ENCODE data around the gene DGKQ.

The DGKQ gene

DNA sequence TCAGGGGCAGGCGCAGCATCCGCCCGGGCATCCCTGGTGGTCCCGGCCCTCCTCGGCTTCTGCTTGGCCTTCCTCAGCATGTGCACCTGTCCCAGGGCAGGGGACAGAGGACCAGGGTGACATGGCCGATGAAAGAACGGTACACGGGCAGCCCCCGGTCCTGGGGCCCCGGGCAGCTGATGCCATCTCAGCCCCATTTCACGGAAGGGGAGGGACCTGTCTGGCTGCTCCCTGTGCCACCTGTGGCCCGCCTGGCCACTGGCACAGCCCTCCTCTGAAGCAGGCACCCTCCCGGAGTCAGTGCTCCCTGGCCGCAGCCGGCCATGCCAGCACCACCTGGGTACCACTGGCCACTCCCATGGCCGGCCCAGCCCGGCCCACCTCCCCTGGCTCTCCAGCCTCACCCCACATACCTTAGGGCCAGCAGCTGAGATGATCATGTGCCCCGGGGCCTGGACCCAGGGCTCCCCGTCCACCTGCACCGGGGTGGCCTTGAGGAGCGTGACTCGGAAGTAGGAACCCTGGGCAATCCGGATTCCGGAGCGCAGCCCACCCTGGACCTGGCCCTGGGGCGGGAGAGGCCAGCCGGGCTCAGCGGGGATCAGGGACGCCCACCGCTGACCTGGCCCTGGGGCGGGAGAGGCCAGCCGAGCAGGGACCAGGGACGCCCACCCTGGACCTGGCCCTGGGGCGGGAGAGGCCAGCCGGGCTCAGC is 12.6 kb downstream of the DGKQ start:
- DNase-seq, result no peak

- no peak for DNase-seq
These were observed 13.2 kb downstream of the DGKQ start for GRCh38 chr4:960140-960635.

- no peak for DNase-seq
These were observed 13.8 kb downstream of the DGKQ start for GRCh38 chr4:959338-960139.

- no peak for DNase-seq
These were observed 14.6 kb downstream of the DGKQ start for GRCh38 chr4:958696-959337.

GRCh38 chr4:958314-958665 is 15.1 kb downstream of the DGKQ start:
- DNase-seq, result no peak

DNA sequence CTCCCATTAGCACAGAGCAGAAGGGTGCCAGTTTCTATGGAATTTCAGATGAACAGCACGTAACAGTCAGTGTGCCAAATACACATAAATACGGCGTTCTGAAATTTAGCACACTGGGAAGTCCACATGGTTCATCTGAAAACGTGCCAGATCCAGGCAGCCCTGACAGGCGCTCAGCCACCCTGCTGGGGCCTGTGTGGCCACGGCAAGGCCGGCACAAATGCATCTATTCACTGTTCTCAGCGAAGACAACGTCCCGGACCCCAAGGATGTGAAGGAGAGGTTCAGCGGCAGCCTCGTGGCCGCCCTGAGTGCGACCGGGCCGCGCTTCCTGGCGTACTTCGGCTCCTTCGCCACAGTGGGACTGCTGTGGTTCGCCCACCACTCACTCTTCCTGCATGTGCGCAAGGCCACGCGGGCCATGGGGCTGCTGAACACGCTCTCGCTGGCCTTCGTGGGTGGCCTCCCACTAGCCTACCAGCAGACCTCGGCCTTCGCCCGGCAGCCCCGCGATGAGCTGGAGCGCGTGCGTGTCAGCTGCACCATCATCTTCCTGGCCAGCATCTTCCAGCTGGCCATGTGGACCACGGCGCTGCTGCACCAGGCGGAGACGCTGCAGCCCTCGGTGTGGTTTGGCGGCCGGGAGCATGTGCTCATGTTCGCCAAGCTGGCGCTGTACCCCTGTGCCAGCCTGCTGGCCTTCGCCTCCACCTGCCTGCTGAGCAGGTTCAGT is 15.6 kb downstream of the DGKQ start:
- DNase-seq, result no peak

- no peak for DNase-seq
These were observed 16.2 kb downstream of the DGKQ start for GRCh38 chr4:957231-957580.

DNA sequence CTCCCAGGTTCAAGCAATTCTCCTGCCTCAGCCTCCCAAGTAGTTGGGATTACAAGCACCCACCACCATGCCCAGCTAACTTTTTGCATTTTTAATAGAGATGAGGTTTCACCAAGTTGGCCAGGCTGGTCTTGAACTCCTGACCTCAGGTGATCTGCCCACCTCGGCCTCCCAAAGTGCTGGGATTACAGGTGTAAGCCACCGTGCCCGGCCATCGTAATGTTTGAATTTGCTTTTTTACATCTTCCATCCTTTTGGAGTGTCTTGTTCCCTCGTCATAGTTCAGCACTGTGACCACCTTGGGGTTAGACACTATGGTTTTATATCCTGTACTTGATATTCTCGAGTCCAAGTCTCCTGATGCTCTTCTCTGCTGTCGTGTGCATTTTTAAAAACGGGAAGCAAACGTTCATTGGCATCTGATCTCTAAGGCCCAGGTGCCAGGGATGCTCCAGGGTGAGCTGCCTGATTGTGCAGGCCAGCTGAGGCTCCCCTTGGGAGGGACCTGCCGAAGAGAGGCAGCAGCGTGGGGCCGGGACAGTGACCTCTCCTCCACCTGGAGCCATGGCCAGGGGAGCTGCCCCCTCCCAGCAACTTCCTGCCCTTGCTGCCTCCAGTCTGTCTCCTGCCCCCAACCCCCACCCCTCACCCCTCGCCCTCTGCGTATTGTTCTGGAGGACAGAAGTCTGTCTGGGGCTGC is 16.7 kb downstream of the DGKQ start:
- no peak for DNase-seq

- DNase-seq, result no peak
These were observed 17.4 kb downstream of the DGKQ start for GRCh38 chr4:955931-956381.

DNA sequence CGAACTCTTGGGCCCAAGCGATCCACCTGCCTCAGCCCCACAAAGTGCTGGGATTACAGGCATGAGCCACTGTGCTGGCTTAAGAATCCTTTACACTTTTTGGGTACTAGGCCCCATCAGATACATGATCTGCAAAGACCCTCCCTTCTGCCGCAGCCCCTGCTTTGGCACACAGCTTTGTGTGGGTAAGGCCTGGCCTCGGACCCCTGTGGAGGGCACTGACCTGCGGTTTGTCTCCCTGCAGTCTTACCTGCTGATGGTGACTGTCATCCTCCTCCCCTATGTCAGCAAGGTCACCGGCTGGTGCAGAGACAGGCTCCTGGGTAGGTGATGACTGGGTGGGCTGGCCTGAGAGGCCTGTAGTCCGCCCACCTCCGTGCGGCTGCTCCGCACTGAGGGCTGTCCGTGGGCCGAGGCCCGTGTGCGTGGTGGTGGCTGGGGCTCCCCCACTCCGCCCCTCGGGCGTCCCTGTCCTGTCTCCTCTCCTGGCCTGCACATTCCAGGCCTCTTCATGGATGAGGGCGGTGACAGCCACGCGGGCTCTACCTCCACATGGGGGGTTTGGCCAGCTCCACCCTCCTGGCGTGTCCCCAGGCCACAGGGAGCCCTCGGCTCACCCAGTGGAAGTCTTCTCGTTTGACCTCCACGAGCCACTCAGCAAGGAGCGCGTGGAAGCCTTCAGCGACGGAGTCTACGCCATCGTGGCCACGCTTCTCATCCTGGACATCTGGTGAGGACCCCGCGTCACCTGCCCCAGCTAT is 18.0 kb downstream of the DGKQ start:
- no peak for DNase-seq

DNA sequence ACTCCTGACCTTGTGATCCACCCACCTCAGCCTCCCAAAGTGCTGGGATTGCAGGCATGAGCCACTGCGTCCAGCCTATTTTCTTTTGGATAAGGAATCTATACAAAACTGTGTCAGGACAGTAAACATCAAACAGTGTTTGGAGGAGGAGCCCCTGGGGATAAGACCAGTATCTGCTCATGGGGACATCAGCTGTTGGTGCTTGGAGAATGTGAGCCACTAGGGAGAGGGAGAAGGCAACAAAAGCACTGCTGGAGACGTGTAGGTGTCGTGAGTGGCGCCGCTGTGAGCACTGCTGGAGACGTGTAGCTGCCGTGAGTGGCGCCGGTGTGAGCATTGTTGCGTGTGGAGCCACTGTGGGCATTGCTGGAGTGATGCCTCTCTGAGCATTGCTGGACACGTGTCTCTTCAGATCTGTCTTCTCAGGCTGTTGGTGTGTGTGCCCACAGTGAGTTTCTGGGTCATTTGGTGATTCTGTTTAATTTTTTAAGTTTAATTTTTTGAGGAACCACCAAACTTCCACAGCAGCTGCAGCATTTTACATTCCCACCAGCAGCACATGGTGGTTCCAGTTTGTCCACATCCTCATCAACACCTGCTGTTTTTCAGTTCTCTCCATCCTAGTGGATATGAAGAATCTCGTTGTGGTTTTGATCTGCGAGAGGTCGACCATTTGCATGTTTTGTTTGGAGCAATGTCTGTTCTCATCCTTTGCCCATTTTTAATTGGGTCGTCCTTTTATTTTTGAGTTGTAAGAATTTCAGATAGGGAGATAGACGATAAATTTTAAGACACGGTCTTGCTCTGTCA is 19.0 kb downstream of the DGKQ start:
- DNase-seq, result no peak

DNA sequence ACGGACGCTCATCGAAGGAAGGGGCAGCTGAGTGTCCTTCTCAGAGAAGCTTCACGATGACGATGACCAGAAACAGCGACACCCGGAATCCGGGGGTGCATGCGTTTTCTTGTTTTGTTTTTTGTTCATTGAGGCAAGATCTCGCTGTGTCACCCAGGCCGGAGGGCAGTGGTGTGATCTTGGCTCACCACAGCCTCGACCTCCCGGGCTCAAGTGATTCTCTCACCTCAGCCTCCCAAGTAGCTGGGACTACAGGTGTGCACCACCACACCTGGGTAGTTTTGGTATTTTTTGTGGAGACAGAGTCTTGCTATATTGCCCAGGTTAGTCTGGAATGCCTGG is 19.8 kb downstream of the DGKQ start:
- DNase-seq, result no peak

GRCh38 chr4:952881-953573 is 20.3 kb downstream of the DGKQ start:
- DNase-seq, result no peak

- DNase-seq, result no peak
These were observed 21.5 kb downstream of the DGKQ start for GRCh38 chr4:951594-952468.

GRCh38 chr4:951186-951585 is 22.2 kb downstream of the DGKQ start:
- DNase-seq, result no peak

DNA sequence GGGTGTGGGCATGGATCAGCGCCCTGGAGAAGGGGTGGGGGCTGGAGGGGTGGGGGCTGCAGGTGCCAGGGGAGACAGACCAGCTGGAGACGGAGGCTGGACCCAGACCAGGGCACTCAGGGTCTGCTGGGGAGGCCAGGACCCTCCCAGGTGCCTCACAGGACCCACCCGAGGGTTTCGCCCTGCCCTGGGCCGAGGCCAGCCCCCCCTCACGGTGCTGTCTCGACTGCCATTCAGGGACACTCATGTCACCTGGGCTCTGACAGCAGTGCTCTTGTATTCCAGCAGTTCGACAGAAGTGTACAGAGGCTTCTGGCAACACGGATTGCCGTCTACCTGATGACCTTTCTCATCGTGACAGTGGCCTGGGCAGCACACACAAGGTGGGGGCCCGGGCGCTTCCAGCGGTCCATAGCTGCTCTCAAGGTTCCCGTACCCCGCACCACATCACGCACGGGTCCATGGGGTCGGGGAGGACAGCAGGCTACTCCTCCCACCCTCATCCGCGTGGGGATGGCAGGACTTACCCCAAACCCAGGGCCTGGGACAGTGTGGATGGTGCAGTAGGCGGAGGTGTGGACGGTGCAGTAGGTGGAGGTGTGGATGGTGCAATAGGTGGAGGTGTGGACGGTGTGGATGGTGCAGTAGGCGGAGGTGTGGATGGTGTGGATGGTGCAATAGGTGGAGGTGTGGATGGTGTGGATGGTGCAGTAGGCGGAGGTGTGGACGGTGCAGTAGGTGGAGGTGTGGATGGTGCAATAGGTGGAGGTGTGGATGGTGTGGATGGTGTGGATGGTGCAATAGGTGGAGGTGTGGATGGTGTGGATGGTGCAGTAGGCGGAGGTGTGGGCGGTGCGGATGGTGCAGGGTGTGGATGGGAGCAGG is 23.0 kb downstream of the DGKQ start:
- no peak for DNase-seq

DNA sequence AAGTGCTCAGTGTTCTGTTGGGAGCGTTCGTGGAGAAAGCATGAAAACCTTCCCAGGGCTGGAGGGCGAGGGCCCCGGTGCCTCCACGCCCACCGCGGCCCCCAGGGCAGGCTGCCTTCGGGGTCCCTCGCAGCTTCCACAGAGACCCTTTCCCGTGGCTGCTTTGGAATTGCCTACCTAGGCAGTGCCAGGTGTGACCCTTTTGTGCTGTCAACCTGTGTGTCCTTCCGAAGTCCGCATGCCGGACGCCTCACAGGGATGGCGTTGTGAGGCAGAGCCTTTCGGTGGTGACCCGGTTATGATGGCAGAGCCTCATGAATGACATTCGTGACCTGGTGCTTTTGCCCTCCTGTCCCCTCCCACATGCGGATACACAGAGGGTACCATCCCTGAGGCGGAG is 23.7 kb downstream of the DGKQ start:
- no peak for DNase-seq

- no peak for DNase-seq
These were observed 24.5 kb downstream of the DGKQ start for GRCh38 chr4:948936-949300.

Data from CD4-positive, alpha-beta T cell treated with Interleukin-1 beta for 1 hour (primary cell).